ENCODE data around the gene NOX5.

The NOX5 gene

GRCh38 chr15:69087366-69087976 lies 73.0 kb downstream of the NOX5 start:
- Mint-ChIP-seq H3K36me3 (no peaks in the 10 kb centered on the region), H3K4me1 (no peaks in the 10 kb centered on the region), H3K9me3 (no peaks in the 10 kb centered on the region), H3K27me3 (peaks cover 62% of the 10 kb centered on the region), H3K27ac (no peak overlapping the region), H3K4me3 (no peak overlapping the region)
- ATAC-seq: no peak

GRCh38 chr15:69088300-69088965 lies 73.9 kb downstream of the NOX5 start:
- peaks cover 53% of the 10 kb centered on the region for H3K27me3 Mint-ChIP-seq
- no peak overlapping the region for H3K4me3 Mint-ChIP-seq
- no peaks in the 10 kb centered on the region for H3K36me3 Mint-ChIP-seq
- H3K27ac Mint-ChIP-seq: no peak overlapping the region
- no peak for ATAC-seq
- no peaks in the 10 kb centered on the region for H3K4me1 Mint-ChIP-seq
- H3K9me3 Mint-ChIP-seq: no peaks in the 10 kb centered on the region

GRCh38 chr15:69089258-69089657 lies 74.8 kb downstream of the NOX5 start:
- Mint-ChIP-seq H3K4me1 (no peaks in the 10 kb centered on the region), H3K27ac (no peak overlapping the region), H3K27me3 (peaks cover 50% of the 10 kb centered on the region), H3K9me3 (no peaks in the 10 kb centered on the region), H3K4me3 (no peak overlapping the region), H3K36me3 (no peaks in the 10 kb centered on the region)
- no peak for ATAC-seq

GRCh38 chr15:69090197-69090948 lies 75.9 kb downstream of the NOX5 start:
- ATAC-seq: no peak
- Mint-ChIP-seq H3K4me1 (no peaks in the 10 kb centered on the region), H3K27ac (no peak overlapping the region), H3K4me3 (no peak overlapping the region), H3K36me3 (no peaks in the 10 kb centered on the region), H3K27me3 (peaks cover 41% of the 10 kb centered on the region), H3K9me3 (no peaks in the 10 kb centered on the region)

- no peak overlapping the region for H3K27ac Mint-ChIP-seq
Observed at GRCh38 chr15:69091654-69092053, 77.2 kb downstream of the NOX5 start.

GRCh38 chr15:69092159-69092558 lies 77.7 kb downstream of the NOX5 start:
- Mint-ChIP-seq H3K36me3 (no peaks in the 10 kb centered on the region), H3K27ac (no peak overlapping the region), H3K27me3 (peaks cover 38% of the 10 kb centered on the region), H3K9me3 (no peaks in the 10 kb centered on the region), H3K4me3 (no peak overlapping the region), H3K4me1 (no peaks in the 10 kb centered on the region)
- no peak for ATAC-seq

More at GRCh38 chr15:69091654-69092053, 77.2 kb downstream of the NOX5 start:
- no peaks in the 10 kb centered on the region for H3K4me1 Mint-ChIP-seq
- no peak for ATAC-seq
- no peak overlapping the region for H3K4me3 Mint-ChIP-seq
- H3K36me3 Mint-ChIP-seq: no peaks in the 10 kb centered on the region
- no peaks in the 10 kb centered on the region for H3K9me3 Mint-ChIP-seq
- peaks cover 43% of the 10 kb centered on the region for H3K27me3 Mint-ChIP-seq

GRCh38 chr15:69093127-69093526 lies 78.6 kb downstream of the NOX5 start:
- peaks cover 29% of the 10 kb centered on the region for H3K27me3 Mint-ChIP-seq
- no peak for ATAC-seq
- no peaks in the 10 kb centered on the region for H3K9me3 Mint-ChIP-seq
- H3K4me3 Mint-ChIP-seq: no peak overlapping the region
- H3K27ac Mint-ChIP-seq: no peak overlapping the region
- no peaks in the 10 kb centered on the region for H3K36me3 Mint-ChIP-seq
- H3K4me1 Mint-ChIP-seq: no peaks in the 10 kb centered on the region

GRCh38 chr15:69093614-69094013 lies 79.1 kb downstream of the NOX5 start:
- H3K4me1 Mint-ChIP-seq: no peaks in the 10 kb centered on the region
- no peak for ATAC-seq
- H3K9me3 Mint-ChIP-seq: no peaks in the 10 kb centered on the region
- H3K36me3 Mint-ChIP-seq: no peaks in the 10 kb centered on the region
- H3K27me3 Mint-ChIP-seq: peaks cover 24% of the 10 kb centered on the region
- H3K4me3 Mint-ChIP-seq: no peak overlapping the region
- no peak overlapping the region for H3K27ac Mint-ChIP-seq

- H3K9me3 Mint-ChIP-seq: no peaks in the 10 kb centered on the region
- H3K27ac Mint-ChIP-seq: no peak overlapping the region
- no peaks in the 10 kb centered on the region for H3K4me1 Mint-ChIP-seq
- H3K27me3 Mint-ChIP-seq: peaks cover 18% of the 10 kb centered on the region
- no peak overlapping the region for H3K4me3 Mint-ChIP-seq
- no peaks in the 10 kb centered on the region for H3K36me3 Mint-ChIP-seq
- no peak for ATAC-seq
Observed at GRCh38 chr15:69094124-69094921, 79.8 kb downstream of the NOX5 start.

GRCh38 chr15:69095274-69095673 lies 80.8 kb downstream of the NOX5 start:
- H3K4me1 Mint-ChIP-seq: no peaks in the 10 kb centered on the region
- H3K9me3 Mint-ChIP-seq: no peaks in the 10 kb centered on the region
- no peak for ATAC-seq
- H3K36me3 Mint-ChIP-seq: no peaks in the 10 kb centered on the region
- no peak overlapping the region for H3K4me3 Mint-ChIP-seq
- H3K27ac Mint-ChIP-seq: no peak overlapping the region
- peaks cover 9% of the 10 kb centered on the region for H3K27me3 Mint-ChIP-seq

GRCh38 chr15:69096196-69096595 lies 81.7 kb downstream of the NOX5 start:
- H3K27me3 Mint-ChIP-seq: peaks cover 8% of the 10 kb centered on the region
- H3K4me1 Mint-ChIP-seq: no peaks in the 10 kb centered on the region
- no peaks in the 10 kb centered on the region for H3K9me3 Mint-ChIP-seq
- no peak overlapping the region for H3K27ac Mint-ChIP-seq
- ATAC-seq: no peak
- H3K36me3 Mint-ChIP-seq: no peaks in the 10 kb centered on the region
- H3K4me3 Mint-ChIP-seq: no peak overlapping the region

GRCh38 chr15:69096626-69097025 lies 82.1 kb downstream of the NOX5 start:
- no peak overlapping the region for H3K4me3 Mint-ChIP-seq
- no peaks in the 10 kb centered on the region for H3K36me3 Mint-ChIP-seq
- H3K4me1 Mint-ChIP-seq: no peaks in the 10 kb centered on the region
- peaks cover 8% of the 10 kb centered on the region for H3K27me3 Mint-ChIP-seq
- no peak overlapping the region for H3K27ac Mint-ChIP-seq
- H3K9me3 Mint-ChIP-seq: no peaks in the 10 kb centered on the region
- no peak for ATAC-seq

- H3K4me1 Mint-ChIP-seq: no peaks in the 10 kb centered on the region
- H3K36me3 Mint-ChIP-seq: no peaks in the 10 kb centered on the region
- H3K9me3 Mint-ChIP-seq: no peaks in the 10 kb centered on the region
- ATAC-seq: no peak
- no peak overlapping the region for H3K4me3 Mint-ChIP-seq
- H3K27me3 Mint-ChIP-seq: peaks cover 8% of the 10 kb centered on the region
- no peak overlapping the region for H3K27ac Mint-ChIP-seq
Observed at GRCh38 chr15:69098771-69099170, 84.3 kb downstream of the NOX5 start.

GRCh38 chr15:69099941-69100340 lies 85.4 kb downstream of the NOX5 start:
- Mint-ChIP-seq H3K27me3 (peaks cover 8% of the 10 kb centered on the region), H3K9me3 (no peaks in the 10 kb centered on the region), H3K27ac (no peak overlapping the region), H3K4me1 (no peaks in the 10 kb centered on the region), H3K36me3 (no peaks in the 10 kb centered on the region), H3K4me3 (no peak overlapping the region)
- ATAC-seq: no peak

GRCh38 chr15:69100821-69101220 lies 86.3 kb downstream of the NOX5 start:
- ATAC-seq: no peak
- H3K27me3 Mint-ChIP-seq: peaks cover 1% of the 10 kb centered on the region

More at GRCh38 chr15:69100821-69101220, 86.3 kb downstream of the NOX5 start:
- Mint-ChIP-seq H3K4me3 (no peak overlapping the region), H3K9me3 (no peaks in the 10 kb centered on the region), H3K27ac (no peak overlapping the region), H3K4me1 (no peaks in the 10 kb centered on the region), H3K36me3 (no peaks in the 10 kb centered on the region)
